NK-92 treated with Interleukin-12 subunit alpha and Interleukin-12 subunit beta, amount 100 ng/mL, for 24 hours (cell line): ENCODE results near the gene RPL36AL.
"Not testable (repeated sequence)": the region's sequence is repeated elsewhere in the genome, so short reads cannot be mapped to it uniquely, and the experiment has no call there.

ENCODE experiments used
- DNase-seq: peaks from one replicate; lab custom pipeline; 2025; lab: John Stamatoyannopoulos, UW

RPL36AL gene

DNA sequence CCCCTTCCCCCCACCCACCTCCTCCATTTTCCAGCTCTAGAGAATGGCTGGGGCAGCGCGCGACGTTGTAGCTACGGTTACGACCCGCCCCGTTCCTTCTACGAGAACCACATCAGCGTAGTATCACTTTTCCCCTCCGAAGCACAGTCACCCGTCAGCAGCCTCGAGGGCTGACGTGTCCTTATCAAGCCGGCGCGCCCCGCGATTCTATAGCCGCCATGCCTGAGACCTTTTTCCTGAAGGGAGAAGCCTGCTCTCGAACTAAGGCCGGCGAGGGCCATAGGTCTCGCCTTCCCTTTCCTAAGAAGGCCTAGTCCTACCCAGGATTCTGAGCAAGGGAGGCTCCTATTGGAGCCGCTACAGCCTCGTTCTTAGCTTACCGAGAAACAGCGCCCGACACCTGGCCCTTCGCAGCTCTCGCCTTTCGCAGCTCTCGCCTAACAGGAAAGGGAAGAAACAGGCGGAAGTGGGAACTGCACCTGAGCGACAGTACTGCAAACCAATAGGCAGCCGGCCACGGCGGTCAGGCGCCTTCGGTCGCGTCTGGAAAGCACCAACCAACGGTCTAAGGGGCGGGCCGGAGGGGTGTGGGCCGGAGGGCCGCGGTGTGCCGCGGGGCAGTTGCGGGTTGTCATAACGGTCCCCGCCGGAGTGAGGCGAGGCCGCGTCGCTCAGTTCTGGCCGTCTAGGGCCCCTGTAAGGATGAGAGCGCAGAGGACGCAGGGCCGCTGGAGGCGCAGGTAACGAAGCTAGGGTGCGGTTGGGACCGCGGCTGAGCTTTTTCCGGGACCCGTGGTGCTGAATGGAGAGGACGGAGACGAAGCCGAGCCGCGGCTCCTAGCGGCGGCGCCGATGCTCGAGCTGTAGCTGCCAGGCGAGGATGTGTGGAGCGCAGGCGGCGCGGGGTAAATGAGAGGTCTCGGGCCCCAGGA is at the start of gene RPL36AL, which contains the start of gene MGAT2:
RPL36AL (minus strand) TSS at position 445 of the 932 bp plus-strand sequence. CDS start 1,522 bp downstream, outside the sequence.
MGAT2 (plus strand) TSS at position 618 of the 932 bp plus-strand sequence. CDS start 470 bp downstream, outside the sequence.
- peak; percentile 96 for DNase-seq

DNA sequence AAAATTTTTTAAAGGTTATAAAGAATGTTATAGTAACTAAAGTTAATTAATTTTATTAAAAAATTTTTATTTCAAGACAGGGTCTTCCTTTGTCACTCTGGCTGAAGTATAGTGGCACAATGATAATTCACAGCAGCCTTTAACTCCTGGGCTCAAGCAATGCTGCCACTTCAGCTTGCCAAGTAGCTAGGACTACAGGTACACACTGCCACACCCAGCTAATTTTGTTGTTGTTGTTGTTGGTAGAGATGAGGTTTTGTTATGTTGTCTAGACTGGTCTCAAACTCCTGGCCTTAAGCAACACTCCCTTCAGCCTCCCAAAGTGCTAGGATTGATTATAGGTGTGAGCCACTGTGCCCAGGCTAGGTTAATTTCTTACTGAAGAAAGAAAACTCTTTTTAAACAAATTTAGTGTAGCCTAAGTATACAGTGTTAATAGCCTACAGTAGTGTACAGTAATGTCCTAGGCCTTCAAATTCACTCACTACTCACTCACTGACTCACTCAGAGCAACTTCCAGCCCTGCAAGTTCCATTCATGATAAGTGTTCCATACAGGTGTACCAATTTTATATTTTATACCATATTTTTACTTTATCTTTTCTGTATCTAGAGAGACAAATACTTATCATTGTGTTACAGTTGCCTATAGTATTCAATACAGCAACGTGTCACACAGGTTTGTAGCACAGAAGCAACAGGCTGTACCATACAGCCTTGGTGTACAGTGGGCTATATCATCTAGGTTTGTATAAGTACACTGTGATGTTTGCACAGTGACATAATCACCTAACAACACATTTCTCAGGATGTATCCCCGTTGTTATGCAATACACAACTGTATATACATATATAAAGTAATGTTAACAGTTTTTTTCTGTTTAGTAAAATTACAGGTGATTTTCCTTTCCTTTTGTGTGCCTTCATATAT is 39.4 kb upstream of the RPL36AL start:
- no peak for DNase-seq

DNA sequence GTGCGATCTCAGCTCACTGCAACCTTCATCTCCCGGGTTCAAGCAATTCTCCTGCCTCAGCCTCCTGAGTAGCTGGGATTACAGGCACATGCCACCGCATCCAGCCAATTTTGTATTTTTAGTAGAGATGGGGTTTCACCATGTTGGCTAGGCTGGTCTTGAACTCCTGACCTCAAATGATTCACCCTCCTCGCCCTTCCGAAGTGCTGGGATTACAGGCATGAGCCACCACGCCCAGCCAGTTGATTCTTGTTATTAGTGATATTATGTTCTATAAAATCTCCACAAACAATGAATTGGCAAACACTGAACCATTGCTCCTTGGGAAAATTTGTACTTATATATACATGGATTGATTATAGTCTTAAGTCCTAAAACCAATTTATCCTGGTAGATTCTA is 37.1 kb upstream of the RPL36AL start:
- not testable (repeated sequence) for DNase-seq

DNA sequence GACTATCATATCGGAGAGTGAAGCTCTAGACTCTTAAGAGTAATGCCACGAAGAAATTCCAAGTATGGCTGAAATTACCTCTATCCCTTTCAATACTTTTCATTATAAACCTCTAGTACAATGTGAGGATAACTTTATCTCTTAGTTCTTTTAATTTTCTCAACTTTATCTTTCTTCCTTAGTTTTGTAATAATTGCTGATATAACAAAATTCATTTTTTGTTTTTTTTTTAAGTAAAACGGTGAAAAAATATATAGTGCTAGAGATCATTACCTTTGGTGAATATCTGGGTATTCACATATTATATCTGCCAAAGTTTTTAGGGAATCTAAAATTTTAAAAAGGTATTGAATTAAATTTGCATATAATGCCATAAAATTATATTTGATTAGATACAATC is 34.1 kb upstream of the RPL36AL start:
- no peak for DNase-seq

DNA sequence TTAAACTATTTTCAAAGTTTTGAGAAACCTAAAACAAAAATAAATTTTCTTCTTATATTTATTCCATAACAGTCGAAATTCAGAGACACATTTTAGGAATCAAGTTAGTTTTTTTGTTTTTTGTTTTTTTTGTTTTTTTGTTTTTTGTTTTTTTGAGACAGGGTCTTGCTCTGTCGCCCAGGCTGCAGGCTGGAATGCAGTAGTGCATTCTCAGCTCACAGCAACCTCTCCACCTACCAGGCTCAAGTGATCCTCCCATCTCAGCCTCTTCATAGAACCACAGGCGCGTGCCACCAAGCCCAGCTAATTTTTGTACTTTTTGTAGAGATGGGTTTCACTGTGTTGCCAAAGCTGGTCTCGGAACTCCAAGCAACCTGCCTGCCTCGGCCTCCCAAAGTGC is 33.1 kb upstream of the RPL36AL start:
- DNase-seq: no peak

DNA sequence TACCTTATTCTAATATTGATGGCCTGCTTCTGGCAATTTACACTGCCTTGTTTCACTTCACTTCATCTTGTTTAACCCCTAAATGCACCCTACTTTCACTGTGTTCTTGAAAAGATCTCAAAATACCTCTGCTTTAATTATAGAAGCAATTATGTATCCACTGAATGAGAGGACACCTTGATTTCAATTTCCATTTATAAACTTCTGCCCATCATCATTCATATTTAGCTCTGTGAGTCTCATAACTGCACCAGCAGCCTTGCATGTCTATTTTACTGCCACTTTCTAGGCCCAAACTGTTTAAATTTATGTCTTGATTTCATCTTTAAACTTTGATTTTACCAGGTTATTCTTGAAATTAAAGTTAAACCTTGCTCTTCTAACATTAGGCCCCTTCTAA is 21.7 kb upstream of the RPL36AL start:
- DNase-seq: no peak

DNA sequence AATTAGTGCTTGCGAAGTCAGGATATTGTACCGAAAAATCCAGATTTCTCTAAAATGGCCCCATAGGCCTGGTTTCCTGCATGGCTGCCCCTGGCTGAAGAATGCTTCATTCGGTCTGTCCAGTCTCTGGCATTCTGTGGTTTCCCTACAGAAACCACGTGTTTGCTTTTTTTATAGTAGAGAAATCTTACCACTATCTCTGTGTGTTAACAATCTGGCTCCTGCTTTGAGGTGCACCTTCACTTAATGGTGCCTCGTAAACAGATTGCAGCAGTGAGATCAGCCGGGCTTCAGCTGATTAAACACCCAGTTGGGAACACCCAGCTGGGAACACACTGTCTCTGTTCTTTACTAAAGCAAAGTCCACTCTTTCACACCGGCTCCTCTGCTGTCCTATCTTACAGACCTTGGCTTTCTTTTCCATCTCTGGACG is 21.3 kb upstream of the RPL36AL start:
- DNase-seq: no peak

DNA sequence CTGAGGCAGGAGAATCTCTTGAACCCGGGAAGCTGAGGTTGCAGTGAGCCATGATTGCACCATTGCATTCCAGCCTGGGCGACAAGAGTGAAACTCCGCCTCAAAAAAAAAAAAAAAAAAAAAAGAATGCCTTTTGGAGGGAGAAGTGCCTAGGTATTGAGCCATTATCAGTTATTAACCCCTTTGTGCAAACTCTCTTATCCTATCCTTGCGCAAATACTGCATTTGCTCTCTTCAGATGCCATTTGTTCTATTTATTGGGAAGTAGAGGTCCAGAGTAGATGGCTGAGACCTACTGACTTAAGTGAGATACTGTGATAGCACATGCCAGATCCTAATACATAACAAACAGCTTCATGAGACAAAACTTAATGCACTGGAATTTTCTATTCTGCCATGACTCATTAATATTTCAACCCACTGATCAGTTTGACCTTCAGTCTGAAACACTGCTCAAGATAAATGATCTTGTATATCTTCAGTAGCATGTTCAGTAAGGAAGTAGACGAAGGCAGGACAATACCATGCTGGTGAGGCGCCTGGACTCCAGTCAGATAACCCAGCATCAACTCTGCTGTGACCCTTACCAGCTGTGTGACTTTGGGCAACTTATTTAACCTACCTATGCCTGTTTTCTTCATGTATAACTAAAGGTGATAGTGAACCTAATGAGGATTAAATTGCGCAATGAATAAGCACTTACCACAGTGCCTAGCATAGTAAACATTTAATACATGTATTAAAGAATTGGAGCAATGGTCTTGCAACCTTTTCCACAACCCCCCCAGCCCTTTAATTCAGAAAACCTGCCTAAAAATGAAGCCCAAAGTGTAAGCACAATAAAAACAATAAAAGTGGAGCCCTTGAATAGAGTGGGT is 20.4 kb upstream of the RPL36AL start:
- DNase-seq: no peak

DNA sequence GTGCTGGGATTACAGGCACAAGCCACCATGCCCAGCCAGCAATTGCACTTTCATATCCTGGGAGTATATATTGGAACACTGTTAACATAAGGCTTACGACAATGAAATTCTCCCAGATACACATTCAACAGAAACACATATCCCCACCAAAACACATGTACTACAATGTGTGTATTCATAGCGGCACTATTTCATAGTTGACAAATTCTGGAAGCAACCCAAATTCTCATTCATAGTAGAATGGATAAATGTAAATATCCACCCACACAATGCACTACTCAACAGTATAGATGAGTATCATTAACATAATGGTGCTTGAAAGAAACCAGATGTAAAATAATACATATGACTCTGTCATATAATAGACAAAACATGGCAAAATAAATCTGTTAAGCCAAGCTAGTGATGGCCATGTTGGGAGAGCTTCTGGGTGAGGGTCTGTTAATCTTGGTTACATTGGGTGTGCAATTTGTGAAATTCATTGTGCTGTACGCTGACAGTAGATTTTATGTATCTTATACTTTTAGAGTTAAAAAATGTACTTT is 17.2 kb upstream of the RPL36AL start:
- no peak for DNase-seq

DNA sequence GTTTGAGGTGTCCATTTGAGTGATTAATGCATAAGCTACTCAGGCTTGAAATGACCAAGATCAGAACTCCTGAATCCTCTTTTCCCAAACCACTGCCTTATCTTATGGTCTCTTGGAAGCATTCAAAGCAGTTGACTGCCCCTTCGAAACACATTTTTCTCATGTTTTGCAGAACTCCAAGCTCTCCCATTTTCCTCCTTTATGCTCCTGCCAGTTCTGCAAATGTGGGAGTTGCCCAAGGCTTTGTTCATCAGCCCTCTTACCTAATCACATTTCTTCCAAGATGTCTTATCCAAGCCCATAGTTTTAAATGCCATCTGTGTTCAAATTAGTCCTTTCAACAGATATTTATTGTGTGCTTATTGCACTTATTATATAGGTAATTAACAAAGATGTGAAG is 16.4 kb upstream of the RPL36AL start:
- no peak for DNase-seq

DNA sequence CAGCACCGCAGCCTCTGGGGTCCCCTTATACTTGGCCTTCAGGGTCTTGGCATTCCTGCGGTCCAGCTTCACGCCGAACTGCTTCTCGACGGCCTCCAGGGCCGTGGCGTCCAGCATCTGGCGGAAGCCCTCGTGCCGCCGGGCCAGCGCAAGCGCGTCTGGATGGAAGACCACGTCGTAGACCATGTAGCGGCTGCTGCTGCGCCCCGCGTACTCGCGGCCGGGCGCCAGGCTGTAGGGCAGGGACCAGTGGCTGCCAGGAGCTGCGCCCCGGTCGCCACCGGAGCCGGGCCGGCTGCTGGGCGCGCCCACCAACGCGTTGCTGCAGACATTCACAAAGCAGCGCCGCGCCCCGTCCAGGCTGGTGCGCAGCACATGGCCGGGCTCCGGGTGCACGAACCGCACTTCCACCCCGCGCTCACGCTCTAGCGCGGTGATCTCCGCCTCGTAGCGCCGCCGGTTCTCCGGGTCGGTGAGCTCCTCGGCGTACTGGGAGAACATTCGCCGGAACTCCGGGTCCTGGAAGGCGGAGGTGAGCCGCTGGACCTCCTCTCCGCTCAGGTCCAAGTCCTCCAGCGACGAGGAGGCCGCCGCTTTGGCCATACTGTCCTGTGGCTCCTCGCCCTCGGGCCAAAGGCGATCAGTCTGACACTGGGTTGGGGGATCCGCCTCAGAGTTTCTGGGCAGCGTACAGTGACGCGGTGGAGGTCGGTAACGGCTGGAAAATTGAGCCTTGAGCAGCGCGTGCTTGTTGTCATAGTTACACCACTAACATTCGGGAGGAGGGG is 14.3 kb upstream of the RPL36AL start, which contains the start of gene DNAAF2:
DNAAF2 (minus strand) TSS at position 698 of the 788 bp plus-strand sequence; CDS start at position 603, 95 bp downstream.
- DNase-seq: peak; percentile 59

DNA sequence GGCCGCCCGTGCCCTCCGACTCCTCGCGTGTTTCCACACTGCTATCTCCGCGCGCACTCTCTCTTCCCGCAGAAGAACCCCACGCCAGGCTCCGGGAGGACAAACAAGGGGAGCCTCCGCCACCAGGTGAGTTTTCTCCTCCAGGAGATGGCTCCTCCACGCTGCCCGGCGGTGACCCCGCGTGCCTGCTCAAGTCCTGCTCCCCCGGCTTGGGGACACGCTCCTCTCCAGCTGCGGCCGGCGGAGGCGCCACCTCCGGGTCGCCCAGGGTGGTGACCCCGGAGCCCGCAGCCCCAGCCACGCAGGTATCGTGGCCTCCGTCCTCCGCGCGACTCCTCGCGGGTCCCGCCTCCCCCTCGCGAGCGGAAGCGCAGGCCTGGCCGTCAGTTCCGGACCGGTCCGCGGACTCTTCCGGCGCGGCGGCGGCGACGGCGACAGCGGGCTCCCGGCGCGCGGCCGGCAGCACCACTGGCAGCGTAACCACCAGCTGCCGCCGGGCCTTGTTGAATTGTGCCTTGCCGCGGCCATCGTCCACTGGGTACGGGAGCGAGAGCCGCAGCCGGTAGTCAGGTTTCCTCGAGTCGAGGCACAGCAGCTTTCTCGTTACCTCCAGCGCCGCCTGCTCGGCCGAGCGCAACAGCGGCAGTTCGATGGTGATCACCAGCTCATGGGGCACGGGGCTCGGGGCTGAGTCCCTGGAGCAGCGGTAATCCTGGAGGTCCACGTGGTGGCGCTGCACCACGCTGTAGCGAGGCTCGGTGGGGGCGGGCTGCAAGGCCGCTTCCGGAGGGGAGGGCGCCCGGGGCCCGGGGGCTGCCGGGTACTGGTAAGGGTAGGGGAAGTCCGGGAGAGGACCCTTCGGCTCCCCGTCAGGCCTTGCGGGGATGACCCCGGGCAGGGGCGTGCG is 13.5 kb upstream of the RPL36AL start:
- DNase-seq: peak; percentile 89

DNA sequence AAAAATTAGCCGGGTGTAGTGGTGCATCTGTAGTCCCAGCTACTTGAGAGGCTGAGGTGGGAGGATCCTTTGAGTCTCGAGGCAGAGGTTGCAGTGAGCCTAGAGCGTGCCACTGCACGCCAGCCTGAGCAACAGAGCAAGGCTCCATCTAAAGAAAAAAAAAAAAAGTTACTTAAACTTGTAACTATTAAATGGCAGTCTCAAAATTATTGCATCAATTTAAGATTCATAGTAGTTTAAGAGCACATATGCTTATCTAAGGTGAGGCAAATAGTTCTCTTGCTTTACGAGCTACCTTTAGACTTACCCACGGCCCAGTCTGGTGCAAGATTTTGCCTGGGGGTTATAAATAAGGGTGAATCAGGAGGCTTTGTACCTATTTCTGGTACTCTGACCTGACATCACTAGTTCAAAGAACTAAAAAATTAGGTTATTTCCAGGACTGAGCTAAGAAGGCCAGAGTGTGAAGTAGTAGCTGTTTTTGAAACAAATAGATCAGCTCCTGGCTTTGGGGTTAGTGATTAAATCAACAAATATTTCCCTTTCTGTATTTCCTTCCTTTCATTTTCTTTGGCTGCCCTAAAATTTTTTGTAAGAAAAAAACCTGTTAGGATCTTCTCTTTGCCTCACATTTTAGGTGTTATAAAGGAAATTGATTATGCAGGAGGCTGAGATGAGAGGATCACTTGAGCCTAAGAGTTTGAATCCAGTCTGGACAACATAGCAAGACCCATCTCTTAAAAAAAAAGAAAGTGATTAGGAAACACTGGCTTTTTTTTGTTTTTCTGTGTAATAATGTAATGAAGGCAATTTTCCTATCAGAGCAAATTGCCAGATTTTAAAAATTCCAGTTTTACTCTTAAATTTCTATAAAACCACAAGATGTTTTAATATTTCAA is 3.8 kb upstream of the RPL36AL start:
- DNase-seq: no peak

DNA sequence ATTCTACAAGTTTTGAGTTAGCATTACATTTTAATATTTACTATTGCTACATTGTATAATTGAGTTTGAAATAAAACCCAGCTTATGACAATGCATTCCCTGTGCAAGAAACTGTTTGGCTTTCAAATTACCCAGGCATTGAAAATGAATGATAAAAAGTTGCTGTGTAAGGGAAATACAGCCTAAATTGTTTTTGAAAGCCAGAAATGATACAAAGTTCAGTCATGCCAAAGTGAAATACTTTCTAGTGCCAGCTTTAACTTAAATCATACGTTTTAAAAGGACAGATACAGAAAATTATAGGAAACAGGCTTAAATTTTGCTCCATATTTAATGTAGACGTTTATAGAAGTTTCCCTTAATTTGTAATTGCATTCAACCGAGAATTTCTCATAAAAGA is 3.0 kb upstream of the RPL36AL start:
- DNase-seq: no peak

DNA sequence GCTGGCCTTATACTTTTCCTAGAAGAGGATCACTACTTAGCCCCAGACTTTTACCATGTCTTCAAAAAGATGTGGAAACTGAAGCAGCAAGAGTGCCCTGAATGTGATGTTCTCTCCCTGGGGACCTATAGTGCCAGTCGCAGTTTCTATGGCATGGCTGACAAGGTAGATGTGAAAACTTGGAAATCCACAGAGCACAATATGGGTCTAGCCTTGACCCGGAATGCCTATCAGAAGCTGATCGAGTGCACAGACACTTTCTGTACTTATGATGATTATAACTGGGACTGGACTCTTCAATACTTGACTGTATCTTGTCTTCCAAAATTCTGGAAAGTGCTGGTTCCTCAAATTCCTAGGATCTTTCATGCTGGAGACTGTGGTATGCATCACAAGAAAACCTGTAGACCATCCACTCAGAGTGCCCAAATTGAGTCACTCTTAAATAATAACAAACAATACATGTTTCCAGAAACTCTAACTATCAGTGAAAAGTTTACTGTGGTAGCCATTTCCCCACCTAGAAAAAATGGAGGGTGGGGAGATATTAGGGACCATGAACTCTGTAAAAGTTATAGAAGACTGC is 1.7 kb upstream of the RPL36AL start:
- DNase-seq: no peak

DNA sequence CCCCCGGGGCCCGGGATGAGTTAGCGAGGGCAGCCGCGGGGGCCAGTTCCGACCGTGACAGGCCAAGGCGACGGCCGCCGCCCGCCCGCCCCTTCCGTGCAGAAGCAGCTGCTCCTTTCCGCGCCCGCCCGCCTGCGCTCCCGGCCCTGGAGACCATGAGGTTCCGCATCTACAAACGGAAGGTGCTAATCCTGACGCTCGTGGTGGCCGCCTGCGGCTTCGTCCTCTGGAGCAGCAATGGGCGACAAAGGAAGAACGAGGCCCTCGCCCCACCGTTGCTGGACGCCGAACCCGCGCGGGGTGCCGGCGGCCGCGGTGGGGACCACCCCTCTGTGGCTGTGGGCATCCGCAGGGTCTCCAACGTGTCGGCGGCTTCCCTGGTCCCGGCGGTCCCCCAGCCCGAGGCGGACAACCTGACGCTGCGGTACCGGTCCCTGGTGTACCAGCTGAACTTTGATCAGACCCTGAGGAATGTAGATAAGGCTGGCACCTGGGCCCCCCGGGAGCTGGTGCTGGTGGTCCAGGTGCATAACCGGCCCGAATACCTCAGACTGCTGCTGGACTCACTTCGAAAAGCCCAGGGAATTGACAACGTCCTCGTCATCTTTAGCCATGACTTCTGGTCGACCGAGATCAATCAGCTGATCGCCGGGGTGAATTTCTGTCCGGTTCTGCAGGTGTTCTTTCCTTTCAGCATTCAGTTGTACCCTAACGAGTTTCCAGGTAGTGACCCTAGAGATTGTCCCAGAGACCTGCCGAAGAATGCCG is 872 bp upstream of the RPL36AL start:
- DNase-seq: peak; percentile 66

DNA sequence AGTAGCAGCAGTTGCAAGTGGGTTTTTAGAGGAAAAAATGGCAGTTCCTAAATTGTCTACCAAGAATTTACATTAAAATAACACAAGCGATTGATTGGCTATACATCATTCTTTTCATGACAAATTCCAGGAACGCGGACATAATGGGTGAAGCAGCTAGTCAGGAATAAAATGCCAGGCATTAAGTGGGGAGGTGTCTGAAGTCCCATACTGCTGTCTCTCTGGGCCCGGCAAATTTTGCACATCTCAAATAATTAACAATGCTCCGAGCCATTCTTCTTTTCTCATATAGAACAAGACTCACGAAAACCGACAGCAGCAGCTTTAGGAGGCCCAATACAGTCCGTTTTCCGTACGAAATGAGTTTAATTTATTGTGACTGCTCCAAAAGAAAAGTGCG is 696 bp downstream of the RPL36AL start:
- no peak for DNase-seq
